Neural progenitor cell (in vitro differentiated cells): ENCODE results near the gene CLNK.

Source experiments
- EZH2 ChIP-seq: fragments of 200-600 bp; sonication (generic); IDR thresholded peaks from 2 replicates; pipeline ENCODE4 v1.6.1; 2017; ENCODE audit warnings: antibody characterized with exemption, mild to moderate bottlenecking, moderate library complexity
- EZH2phosphoT487 ChIP-seq: fragments of 200-600 bp; sonication (generic); IDR thresholded peaks from 2 replicates; pipeline ENCODE4 v1.6.1; 2017; ENCODE audit warnings: antibody characterized with exemption
- TF ChIP-seq, protein P1 (sequence below): fragments of 200-600 bp; sonication (generic); IDR thresholded peaks from 2 replicates; pipeline ENCODE4 v1.5.1; 2017; ENCODE audit warnings: antibody characterized with exemption, mild to moderate bottlenecking

DNA sequence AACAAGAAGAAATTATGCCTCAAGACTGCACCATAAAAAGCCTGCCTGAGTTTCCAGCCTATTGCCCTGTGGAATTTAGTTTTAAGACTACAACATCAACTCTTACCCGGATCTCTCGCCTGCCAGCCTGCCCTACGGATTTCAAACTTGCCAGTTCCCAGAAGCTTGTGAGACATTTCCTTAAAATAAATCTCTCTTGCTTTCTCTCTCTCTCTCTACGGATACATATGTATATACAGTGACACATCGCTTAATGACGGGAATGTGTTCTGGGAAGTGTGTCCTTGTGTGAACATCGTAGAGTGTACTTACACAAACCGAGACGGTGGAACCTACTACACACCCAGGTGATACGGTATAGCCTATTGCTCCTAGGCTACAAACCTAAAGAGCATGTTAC is 79.5 kb downstream of the CLNK start:
- TF ChIP-seq, protein P1, sequence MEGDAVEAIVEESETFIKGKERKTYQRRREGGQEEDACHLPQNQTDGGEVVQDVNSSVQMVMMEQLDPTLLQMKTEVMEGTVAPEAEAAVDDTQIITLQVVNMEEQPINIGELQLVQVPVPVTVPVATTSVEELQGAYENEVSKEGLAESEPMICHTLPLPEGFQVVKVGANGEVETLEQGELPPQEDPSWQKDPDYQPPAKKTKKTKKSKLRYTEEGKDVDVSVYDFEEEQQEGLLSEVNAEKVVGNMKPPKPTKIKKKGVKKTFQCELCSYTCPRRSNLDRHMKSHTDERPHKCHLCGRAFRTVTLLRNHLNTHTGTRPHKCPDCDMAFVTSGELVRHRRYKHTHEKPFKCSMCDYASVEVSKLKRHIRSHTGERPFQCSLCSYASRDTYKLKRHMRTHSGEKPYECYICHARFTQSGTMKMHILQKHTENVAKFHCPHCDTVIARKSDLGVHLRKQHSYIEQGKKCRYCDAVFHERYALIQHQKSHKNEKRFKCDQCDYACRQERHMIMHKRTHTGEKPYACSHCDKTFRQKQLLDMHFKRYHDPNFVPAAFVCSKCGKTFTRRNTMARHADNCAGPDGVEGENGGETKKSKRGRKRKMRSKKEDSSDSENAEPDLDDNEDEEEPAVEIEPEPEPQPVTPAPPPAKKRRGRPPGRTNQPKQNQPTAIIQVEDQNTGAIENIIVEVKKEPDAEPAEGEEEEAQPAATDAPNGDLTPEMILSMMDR = no peak
- TF ChIP-seq EZH2 (no peak), EZH2phosphoT487 (no peak)
